Coronary artery (tissue), 2 donors: ENCODE data around the gene PCGF3.
A peak's percentile ranks its signal among the peaks of the same experiment; 100 is the strongest.
"Not testable (repeated sequence)": the region's sequence is repeated elsewhere in the genome, so short reads cannot be mapped to it uniquely, and the experiment has no call there.

ENCODE experiments used
- DNase-seq: peaks from one replicate; pipeline ENCODE4 v3.0.0-alpha.2; 2017; ENCODE audit warnings: low spot score
- H3K27ac ChIP-seq, 2 donors: fragments of 200-600 bp; sonication (generic); one replicate each; pipeline ENCODE4 v1.5.1; 2016 to 2019
- H3K4me3 ChIP-seq: fragments of 200-600 bp; sonication (generic); 2 replicates; pipeline ENCODE4 v1.5.1; 2016; ENCODE audit warnings: mild to moderate bottlenecking, moderate library complexity
- CTCF ChIP-seq: fragments of 200-600 bp; sonication (generic); IDR thresholded peaks from one replicate; pipeline ENCODE4 v1.5.1; 2019; ENCODE audit warnings: antibody characterized with exemption

PCGF3 gene

DNA sequence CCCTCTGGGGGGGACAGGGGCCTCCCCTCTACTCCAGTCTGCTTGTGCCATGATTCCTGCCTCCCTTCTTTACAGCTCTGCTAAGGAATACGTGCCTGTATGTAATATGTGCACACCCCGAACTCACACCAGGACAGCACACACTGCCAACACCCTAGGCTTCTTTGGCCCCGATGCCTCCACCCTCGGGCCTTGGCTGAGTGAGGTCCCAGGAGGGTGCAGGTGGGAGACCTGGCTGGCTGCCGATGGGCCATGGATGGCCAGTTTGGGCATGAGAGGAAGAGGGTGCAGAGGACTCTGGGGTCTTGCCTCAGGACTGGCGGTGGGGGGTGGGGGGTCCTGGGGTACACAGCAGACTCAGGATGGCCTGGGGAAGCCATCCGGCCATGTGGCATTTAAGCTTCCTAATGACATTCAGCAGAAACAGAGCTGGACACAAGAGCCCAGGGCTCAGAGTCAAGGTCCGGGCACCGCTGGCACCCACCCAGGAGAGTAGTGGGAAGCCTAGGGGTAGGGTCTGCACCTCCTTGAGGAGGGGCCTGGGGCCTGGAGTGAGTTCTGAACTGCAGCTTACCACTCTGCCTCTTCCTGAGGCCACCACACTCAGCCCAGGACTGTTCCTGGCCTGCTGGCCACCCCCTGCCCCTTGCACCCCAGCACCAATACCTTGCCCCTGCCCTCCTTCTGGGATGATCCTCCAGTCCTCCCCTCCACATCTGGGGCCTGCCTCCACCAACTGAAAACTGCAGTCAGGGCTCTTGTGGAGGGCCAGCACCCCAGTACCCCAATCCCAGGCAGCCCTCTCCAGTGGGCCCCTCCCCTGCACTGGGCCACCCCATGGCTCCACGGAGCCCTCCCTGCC lies 2.1 kb upstream of the PCGF3 start:
- TF ChIP-seq CTCF = no peak
- DNase-seq = no peak
- Histone ChIP-seq H3K27ac (no peak overlapping the region), H3K4me3 (no peak overlapping the region)

DNA sequence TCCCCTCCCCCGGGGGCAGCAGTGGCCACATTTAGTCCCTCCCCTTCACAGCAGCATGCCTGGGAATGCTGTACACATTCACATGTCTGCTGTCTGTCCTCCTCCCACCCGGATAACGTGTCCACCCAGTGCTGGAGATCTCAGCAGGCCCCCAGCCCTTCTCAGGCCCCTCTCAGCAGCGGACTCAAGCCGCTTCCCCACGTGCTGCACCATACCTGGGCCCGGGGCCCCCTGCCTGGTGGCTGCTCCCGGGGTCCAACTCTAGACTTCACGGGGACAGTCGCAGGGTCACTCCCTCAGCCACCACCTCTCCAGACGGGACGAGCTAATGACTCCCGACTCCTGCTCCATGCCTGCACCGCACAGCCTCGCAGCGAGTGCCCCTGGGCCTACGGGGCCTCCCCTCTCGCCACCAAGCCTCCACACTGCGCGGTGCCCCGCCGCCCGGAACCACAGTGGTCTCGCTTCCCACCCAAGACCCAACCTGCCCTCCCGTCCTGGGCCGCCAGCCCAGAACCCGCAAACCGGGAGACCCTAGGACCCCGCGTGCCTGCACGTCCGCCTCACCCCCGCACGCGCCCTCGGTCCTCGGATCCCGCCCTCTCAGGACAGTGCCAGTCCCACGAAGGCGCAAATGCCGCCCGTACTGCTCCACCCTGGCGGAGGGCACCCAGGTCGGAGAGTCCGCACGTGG lies 1.3 kb upstream of the PCGF3 start:
- TF ChIP-seq CTCF = no peak
- Histone ChIP-seq H3K27ac (no peak overlapping the region), H3K4me3 (no peak overlapping the region)
- DNase-seq = no peak

DNA sequence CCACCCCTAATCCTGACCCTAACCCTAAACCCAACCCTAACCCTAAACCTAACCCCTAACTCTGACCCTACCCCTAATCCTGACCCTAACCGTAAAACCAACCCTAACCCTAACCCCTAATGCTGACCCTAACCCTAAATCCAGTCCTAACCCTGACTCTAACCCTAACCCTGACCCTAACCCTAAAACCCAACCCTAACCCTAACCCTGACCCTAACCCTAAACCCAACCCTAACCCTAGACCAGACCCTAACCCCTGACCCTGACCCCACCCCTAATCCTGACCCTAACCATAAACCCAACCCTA lies 708 bp upstream of the PCGF3 start:
- Histone ChIP-seq H3K27ac (peak overlapping the region in 1 of 2 donors; percentile 83), H3K4me3 (peak overlapping the region; percentile 91)
- DNase-seq = no peak
- no peak for TF ChIP-seq CTCF

GRCh38 chr4:706083-706633 lies 526 bp downstream of the PCGF3 start:
- peak overlapping the region; percentile 91 for H3K4me3 ChIP-seq
- peak overlapping the region; percentile 78 to 83 for H3K27ac ChIP-seq
- DNase-seq = not testable (repeated sequence)

GRCh38 chr4:706834-707598 lies 1.4 kb downstream of the PCGF3 start:
- no peak for DNase-seq
- H3K4me3 ChIP-seq = peak overlapping the region; percentile 91
- H3K27ac ChIP-seq = peak overlapping the region in 1 of 2 donors; percentile 14
- TF ChIP-seq CTCF = no peak

- peak overlapping the region; percentile 13 for H3K4me3 ChIP-seq
- no peak for DNase-seq
- TF ChIP-seq CTCF = no peak
- H3K27ac ChIP-seq = no peak overlapping the region
Observed at GRCh38 chr4:707929-708630, 2.4 kb downstream of the PCGF3 start.

DNA sequence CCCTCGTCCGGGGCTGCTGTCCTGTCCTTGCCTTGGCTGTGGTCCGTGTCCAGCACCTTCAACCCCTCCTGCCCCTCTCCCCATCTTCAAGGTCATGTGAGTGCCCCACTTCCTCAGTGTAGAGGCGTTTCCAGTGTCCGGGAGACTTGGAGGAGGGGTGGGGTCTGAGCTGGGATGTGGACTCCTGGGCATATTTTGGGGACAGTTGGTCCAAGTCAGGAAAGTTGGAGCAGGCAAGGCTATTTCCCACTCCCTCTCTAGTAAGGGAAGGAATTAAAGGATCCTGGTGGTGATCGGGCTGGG lies 3.0 kb downstream of the PCGF3 start:
- Histone ChIP-seq H3K4me3 (peak overlapping the region; percentile 13), H3K27ac (no peak overlapping the region)
- no peak for DNase-seq
- TF ChIP-seq CTCF = no peak
